SK-N-SH treated with all-trans-retinoic acid at 6 μM for 48 hours (cell line): ENCODE results near the gene TMEM232.

Experiments
- ATAC-seq: fragments of 200-7000 bp; cut with Tn5 transposase; 3 replicates; pipeline ENCODE4 v1.9.1; 2020; ENCODE audit warnings: mild to moderate bottlenecking, moderate library complexity
- ARNTL ChIP-seq: fragments of 450-650 bp; formaldehyde crosslinking; IDR thresholded peaks from 2 replicates; pipeline ENCODE4 v1.5.0; 2020; ENCODE audit warnings: low read depth, mild to moderate bottlenecking, moderate library complexity, borderline replicate concordance
- BACH2 ChIP-seq: fragments of 250-450 bp; sonication (Bioruptor Pico); IDR thresholded peaks from 2 replicates; pipeline ENCODE4 v1.9.0; 2021; ENCODE audit warnings: mild to moderate bottlenecking, borderline replicate concordance
- CSRNP3 ChIP-seq: fragments of 250-450 bp; sonication (Bioruptor Pico); IDR thresholded peaks from 2 replicates; pipeline ENCODE4 v1.5.1; 2021; ENCODE audit warnings: mild to moderate bottlenecking, moderate library complexity
- ESRRG ChIP-seq: fragments of 250-450 bp; sonication (Bioruptor Pico); IDR thresholded peaks from 2 replicates; pipeline ENCODE4 v1.6.1; 2021; ENCODE audit warnings: mild to moderate bottlenecking
- GLIS3 ChIP-seq: fragments of 250-450 bp; sonication (Bioruptor Pico); IDR thresholded peaks from 2 replicates; pipeline ENCODE4 v1.5.0; 2020; ENCODE audit warnings: mild to moderate bottlenecking, moderate library complexity
- ISL1 ChIP-seq: fragments of 250-450 bp; sonication (Bioruptor Pico); IDR thresholded peaks from 2 replicates; pipeline ENCODE4 v2.1.2; 2022; ENCODE audit warnings: mild to moderate bottlenecking, moderate library complexity
- OSR1 ChIP-seq: fragments of 250-450 bp; sonication (Bioruptor Pico); IDR thresholded peaks from 2 replicates; pipeline ENCODE4 v1.8.0; 2022; ENCODE audit warnings: moderate library complexity, mild to moderate bottlenecking, inconsistent platforms
- POU6F1 ChIP-seq: fragments of 250-450 bp; sonication (Bioruptor Pico); IDR thresholded peaks from 2 replicates; pipeline ENCODE4 v1.8.0; 2021; ENCODE audit warnings: low read depth, mild to moderate bottlenecking, moderate library complexity, borderline replicate concordance
- PPARA ChIP-seq: fragments of 250-450 bp; sonication (Bioruptor Pico); IDR thresholded peaks from 2 replicates; pipeline ENCODE4 v1.5.0; 2020; ENCODE audit warnings: mild to moderate bottlenecking, borderline replicate concordance
- RARB ChIP-seq: fragments of 250-450 bp; sonication (Bioruptor Pico); IDR thresholded peaks from 2 replicates; pipeline ENCODE4 v1.8.0; 2021; ENCODE audit warnings: mild to moderate bottlenecking, moderate library complexity
- SNAI2 ChIP-seq: fragments of 250-450 bp; sonication (Bioruptor Pico); IDR thresholded peaks from 2 replicates; pipeline ENCODE4 v1.5.0; 2020; ENCODE audit warnings: mild to moderate bottlenecking, moderate library complexity
- TCF4 ChIP-seq: fragments of 250-450 bp; sonication (Bioruptor Pico); IDR thresholded peaks from 2 replicates; pipeline ENCODE4 v1.8.0; 2021; ENCODE audit warnings: mild to moderate bottlenecking, moderate library complexity, borderline replicate concordance
- ZFP3 ChIP-seq: fragments of 250-450 bp; sonication (Bioruptor Pico); IDR thresholded peaks from 2 replicates; pipeline ENCODE4 v1.5.0; 2020; ENCODE audit warnings: mild to moderate bottlenecking, moderate library complexity
- ZFP30 ChIP-seq: fragments of 450-650 bp; formaldehyde crosslinking; IDR thresholded peaks from 2 replicates; pipeline ENCODE4 v1.5.0; 2022; ENCODE audit warnings: mild to moderate bottlenecking, moderate library complexity
- ZNF565 ChIP-seq: fragments of 450-650 bp; formaldehyde crosslinking; conservative IDR thresholded peaks from 2 replicates; pipeline ENCODE4 v1.5.0; 2020; ENCODE audit warnings: low read depth, mild to moderate bottlenecking, moderate library complexity
- ZNF70 ChIP-seq: fragments of 450-650 bp; formaldehyde crosslinking; IDR thresholded peaks from 2 replicates; pipeline ENCODE4 v1.5.0; 2020; ENCODE audit warnings: mild to moderate bottlenecking, moderate library complexity
- ZNF8 ChIP-seq: fragments of 450-650 bp; formaldehyde crosslinking; IDR thresholded peaks from 2 replicates; pipeline ENCODE4 v1.5.0; 2020; ENCODE audit warnings: mild to moderate bottlenecking, moderate library complexity
- TF ChIP-seq, protein P1 (sequence below): fragments of 250-450 bp; sonication (Bioruptor Pico); IDR thresholded peaks from 2 replicates; pipeline ENCODE4 v1.5.1; 2020; ENCODE audit warnings: low read depth, mild to moderate bottlenecking, moderate library complexity
- TF ChIP-seq, protein P2 (sequence below): fragments of 250-450 bp; sonication (Bioruptor Pico); IDR thresholded peaks from 2 replicates; pipeline ENCODE4 v1.5.0; 2020; ENCODE audit warnings: mild to moderate bottlenecking, moderate library complexity

The TMEM232 gene

GRCh38 chr5:110618941-110619340, 107.5 kb downstream of the TMEM232 start:
- TF ChIP-seq ZNF565 (CRISPR knock-in tag) (no peak), GLIS3 (CRISPR knock-in tag) (no peak), CSRNP3 (CRISPR knock-in tag) (no peak), POU6F1 (no peak), ZNF8 (CRISPR knock-in tag) (no peak), ZFP3 (CRISPR knock-in tag) (no peak), RARB (CRISPR knock-in tag) (no peak), ZFP30 (CRISPR knock-in tag) (no peak), SNAI2 (CRISPR knock-in tag) (no peak)
- TF ChIP-seq, protein P1, sequence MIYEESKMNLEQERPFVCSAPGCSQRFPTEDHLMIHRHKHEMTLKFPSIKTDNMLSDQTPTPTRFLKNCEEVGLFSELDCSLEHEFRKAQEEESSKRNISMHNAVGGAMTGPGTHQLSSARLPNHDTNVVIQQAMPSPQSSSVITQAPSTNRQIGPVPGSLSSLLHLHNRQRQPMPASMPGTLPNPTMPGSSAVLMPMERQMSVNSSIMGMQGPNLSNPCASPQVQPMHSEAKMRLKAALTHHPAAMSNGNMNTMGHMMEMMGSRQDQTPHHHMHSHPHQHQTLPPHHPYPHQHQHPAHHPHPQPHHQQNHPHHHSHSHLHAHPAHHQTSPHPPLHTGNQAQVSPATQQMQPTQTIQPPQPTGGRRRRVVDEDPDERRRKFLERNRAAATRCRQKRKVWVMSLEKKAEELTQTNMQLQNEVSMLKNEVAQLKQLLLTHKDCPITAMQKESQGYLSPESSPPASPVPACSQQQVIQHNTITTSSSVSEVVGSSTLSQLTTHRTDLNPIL = no peak
- ATAC-seq = no peak

GRCh38 chr5:110616009-110616408, 110.5 kb downstream of the TMEM232 start:
- no peak for ATAC-seq
- no peak for TF ChIP-seq ARNTL
- TF ChIP-seq, protein P2, sequence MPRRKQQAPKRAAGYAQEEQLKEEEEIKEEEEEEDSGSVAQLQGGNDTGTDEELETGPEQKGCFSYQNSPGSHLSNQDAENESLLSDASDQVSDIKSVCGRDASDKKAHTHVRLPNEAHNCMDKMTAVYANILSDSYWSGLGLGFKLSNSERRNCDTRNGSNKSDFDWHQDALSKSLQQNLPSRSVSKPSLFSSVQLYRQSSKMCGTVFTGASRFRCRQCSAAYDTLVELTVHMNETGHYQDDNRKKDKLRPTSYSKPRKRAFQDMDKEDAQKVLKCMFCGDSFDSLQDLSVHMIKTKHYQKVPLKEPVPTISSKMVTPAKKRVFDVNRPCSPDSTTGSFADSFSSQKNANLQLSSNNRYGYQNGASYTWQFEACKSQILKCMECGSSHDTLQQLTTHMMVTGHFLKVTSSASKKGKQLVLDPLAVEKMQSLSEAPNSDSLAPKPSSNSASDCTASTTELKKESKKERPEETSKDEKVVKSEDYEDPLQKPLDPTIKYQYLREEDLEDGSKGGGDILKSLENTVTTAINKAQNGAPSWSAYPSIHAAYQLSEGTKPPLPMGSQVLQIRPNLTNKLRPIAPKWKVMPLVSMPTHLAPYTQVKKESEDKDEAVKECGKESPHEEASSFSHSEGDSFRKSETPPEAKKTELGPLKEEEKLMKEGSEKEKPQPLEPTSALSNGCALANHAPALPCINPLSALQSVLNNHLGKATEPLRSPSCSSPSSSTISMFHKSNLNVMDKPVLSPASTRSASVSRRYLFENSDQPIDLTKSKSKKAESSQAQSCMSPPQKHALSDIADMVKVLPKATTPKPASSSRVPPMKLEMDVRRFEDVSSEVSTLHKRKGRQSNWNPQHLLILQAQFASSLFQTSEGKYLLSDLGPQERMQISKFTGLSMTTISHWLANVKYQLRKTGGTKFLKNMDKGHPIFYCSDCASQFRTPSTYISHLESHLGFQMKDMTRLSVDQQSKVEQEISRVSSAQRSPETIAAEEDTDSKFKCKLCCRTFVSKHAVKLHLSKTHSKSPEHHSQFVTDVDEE (CRISPR knock-in tag) = no peak
- TF ChIP-seq ZNF70 (CRISPR knock-in tag) = no peak
- TF ChIP-seq ESRRG (CRISPR knock-in tag) = no peak
- TF ChIP-seq POU6F1 = no peak
- no peak for TF ChIP-seq TCF4
- no peak for TF ChIP-seq OSR1 (CRISPR knock-in tag)
- TF ChIP-seq CSRNP3 (CRISPR knock-in tag) = no peak
- no peak for TF ChIP-seq PPARA (CRISPR knock-in tag)

GRCh38 chr5:110612794-110613247, 113.7 kb downstream of the TMEM232 start:
- ATAC-seq = peak; percentile 50; the same call in 2 of the 3 replicates

More at GRCh38 chr5:110612794-110613247, 113.7 kb downstream of the TMEM232 start:
- peak; percentile 59 for TF ChIP-seq ISL1 (CRISPR knock-in tag)
- TF ChIP-seq GLIS3 (CRISPR knock-in tag) = 0 out of 2 replicates have a peak, but pooled peaks have one; percentile 81
- peak; percentile 72 for TF ChIP-seq CSRNP3 (CRISPR knock-in tag)
- TF ChIP-seq TCF4 = peak; percentile 88
- peak; percentile 85 for TF ChIP-seq ZNF70 (CRISPR knock-in tag)
- TF ChIP-seq, protein P1 = peak; percentile 72; the same call in 1 of the 2 replicates
- no peak for TF ChIP-seq PPARA (CRISPR knock-in tag)
- TF ChIP-seq ZNF8 (CRISPR knock-in tag) = no peak
- TF ChIP-seq BACH2 = 0 out of 2 replicates have a peak, but pooled peaks have one; percentile 17
- peak; percentile 18; the same call in 1 of the 2 replicates for TF ChIP-seq ZFP3 (CRISPR knock-in tag)
- no peak for TF ChIP-seq ZFP30 (CRISPR knock-in tag)
